HuH-7.5 (cell line): ENCODE measurements around the gene GRIK4.

ENCODE experiments used
- DNase-seq: peaks from one replicate; pipeline ENCODE4 v3.0.0; 2011; ENCODE audit warnings: low spot score

Gene GRIK4

DNA sequence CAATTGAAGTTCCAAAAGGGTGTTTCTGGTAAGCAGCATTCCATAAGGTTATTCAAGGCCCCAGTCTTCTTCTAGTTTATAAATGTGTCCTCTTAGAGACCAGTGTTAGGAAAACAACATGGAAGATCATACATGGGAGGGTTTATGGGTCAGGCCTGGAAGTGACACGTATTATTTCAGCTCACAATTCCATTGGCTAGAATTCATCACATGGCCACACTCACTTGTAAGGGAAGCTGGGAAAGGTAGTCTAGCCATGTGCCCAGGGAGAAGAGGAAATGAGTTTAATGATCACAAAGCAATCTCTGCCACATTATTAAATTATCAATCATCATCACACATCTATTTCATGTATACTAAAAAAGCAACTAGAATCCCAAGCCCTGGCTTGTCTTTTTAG, 330.6 kb downstream of the GRIK4 start:
- DNase-seq: no peak

DNA sequence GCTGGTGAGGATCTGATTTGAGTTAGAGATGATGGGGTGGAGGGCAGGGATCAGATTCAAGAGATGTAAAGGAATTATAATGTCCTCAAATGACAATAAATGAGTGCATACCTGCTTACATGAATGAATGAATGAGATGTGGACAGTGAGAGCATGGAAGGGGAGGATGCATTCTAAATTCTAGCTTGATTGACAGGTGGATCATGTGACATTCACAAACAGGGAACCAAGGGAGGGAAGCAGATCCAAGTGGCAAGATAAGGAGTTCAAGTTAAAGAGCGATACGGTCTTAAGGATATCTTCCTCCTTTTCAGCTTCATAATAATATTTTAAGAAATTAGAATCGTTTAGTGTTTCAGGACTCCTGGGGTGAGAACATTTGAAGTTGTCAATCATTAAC, 341.9 kb downstream of the GRIK4 start:
- no peak for DNase-seq

DNA sequence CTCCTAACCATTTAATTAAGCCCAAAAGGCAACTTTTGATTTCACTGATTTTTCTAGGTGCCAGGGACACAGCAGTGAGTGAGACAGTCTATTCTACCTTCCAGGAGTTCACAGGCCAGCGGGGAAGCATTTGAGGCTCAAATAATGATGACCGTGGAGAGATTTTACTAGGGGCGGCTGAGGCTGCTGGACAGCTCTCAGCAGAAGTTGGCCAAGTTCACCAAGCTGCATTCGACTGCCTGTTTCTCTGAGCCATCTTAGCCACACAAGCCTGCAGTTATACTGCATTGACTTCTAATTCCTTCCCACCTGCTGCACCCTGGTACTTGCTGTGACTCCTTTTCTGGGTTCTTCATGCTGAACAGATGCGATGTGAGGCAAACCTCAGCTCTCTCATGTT, 343.4 kb downstream of the GRIK4 start:
- DNase-seq: no peak

DNA sequence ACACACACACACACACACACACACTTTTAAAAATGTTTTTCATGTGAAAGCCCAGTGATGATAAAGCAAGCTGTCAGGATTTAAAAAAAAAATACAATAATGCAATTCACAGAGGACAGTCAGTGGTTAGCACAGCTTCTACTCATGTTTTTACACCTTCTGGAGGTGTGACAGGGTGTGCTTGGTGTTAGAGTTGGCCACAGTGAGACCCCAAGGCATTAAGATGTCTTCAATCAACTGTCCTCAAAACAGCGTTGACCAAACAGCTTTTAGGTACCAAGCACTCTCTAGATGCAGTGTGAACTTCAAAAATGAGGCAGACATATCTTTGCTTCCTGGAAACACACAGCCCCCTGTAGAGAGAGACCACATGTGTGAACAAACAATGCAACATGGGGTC, 346.0 kb downstream of the GRIK4 start:
- DNase-seq: no peak

DNA sequence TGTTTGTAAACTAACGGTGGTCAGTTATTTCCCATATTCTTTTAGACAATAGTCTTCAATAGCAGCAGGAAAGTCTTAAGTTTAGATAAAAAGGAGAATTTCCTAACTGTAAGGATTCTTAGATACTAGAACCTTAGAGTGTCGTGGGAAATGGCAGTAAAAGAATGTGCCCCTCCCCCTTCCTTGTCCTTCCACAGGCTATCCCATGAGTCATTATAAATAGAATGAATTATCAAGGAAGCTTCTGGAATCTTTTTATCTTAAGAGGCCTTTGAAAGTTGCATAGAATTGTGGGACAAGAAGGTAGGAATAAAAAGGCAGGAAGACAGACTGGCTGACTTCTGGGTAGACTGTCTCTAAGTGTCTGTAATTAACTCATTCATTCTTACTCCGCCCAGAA, 347.2 kb downstream of the GRIK4 start:
- DNase-seq: no peak

DNA sequence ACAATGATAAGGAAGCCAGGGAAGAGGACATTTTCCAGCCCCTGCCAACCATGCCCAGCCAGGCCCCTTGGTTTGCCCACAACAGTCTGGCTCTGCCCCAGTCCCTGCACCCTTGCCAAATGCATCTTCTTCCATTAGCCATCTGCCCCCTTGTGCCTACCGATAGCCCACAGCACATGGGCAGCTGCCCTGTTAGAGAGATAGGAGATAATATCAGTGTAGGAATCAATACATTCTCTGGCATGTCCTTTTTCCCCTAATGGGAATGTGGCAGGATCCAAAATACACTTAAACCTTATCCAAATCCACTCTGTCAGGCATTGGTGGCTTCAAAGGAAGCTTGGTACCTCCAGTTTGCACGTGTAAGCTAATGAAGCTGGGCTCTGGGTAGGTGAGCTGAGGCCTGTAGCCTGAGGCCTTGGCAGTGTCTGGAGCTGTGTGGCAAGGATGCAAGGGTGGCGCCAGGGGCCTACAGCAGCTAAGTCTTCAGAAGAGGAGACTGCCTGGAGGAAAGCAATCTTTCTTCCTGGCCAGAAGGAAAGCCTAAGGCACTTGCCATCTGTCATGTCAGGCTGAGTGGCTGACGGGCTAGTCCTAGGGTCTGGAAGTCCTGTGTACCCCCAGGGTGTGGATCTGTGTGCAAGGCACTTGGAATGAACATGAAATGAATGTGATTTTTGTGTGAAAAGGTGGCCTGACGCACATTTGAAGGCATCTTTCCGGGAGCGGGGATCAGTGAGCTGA, 348.2 kb downstream of the GRIK4 start:
- DNase-seq: no peak

GRCh38 chr11:120863359-120863758, 351.8 kb downstream of the GRIK4 start:
- no peak for DNase-seq

DNA sequence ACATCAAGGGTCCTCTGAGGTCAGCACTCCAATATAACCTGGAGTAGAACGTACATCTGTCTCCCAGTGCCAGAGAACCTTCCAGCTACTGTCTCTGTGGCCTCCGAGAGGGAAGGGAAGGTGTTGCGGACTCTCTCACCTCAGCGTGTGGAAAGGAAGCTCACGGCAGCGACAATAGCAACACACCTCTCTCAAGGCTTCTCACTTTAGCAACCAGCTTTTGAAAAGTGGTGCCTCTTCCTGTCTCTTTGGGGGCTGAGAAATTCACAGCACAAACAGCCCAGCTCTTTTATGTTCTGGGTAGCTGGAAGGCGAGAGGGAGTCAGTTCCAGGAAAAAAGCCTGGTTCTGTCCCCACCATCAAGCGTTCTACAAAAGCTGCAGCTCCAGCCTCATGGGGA, 355.5 kb downstream of the GRIK4 start:
- no peak for DNase-seq

- DNase-seq: no peak
Observed at GRCh38 chr11:120867531-120867930, 356.0 kb downstream of the GRIK4 start.

- no peak for DNase-seq
Observed at GRCh38 chr11:120867988-120868387, 356.4 kb downstream of the GRIK4 start.

DNA sequence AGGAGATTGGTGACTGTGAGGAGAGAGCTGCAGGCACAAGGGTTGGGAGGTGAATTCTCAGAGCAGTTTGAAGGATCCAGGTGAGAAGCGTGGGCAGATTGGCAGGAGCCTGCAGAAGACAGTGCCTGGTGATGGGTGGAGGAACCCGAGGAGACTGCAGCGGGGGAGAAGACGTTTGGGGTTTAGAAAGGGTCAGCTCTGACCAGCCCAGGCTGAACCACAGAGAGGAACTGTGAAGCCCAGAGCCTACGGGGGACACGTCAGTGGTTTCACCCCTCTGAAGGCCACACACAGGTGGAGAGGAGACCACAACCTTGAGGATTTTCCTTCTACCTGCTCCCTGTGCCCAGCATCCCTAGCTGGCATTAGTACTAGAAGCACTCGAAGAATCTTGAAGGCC, 357.5 kb downstream of the GRIK4 start:
- no peak for DNase-seq

DNA sequence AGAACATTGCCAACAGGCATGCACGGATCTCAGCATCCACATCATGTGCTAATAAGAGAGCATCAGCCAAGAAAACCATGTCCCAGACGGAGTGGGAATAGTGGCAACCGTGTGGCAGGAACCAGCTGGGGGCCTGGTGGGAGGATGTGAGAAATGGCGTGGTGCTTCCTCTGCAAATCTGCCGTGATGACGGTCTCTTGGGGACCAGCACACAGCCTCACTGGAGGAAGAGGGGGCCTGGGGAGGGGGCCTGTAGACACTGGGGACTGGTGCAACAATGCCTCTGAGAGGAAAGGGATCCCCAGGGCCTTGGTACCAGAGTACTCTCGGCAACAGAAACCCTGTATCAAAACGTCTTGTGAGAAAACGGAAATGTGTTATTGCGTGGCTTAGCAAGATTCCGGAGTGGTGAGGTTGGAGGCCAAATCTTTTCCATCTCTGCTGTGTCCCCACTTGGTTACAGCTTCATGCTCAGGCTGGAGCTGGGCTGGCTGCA, 358.0 kb downstream of the GRIK4 start:
- no peak for DNase-seq

DNA sequence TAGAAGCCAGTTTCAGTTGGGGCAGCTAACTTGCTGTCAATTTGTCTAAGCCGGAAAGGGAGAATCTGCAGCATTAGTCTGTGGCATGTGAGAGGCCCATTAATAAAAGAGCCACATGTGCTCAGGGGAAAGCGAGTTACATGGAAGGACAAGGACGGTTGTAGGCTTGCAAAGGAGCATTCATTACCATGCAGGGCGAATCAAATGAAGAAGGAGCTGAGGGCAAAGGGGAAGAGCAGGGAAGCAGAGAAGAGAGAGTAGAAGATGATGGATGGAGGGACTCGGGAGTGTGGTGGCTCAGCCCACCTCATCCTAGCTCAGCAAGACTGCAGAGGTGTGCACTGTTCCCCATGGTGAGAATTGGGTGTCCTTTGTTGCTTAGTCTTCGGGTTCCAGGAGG, 359.6 kb downstream of the GRIK4 start:
- no peak for DNase-seq

DNA sequence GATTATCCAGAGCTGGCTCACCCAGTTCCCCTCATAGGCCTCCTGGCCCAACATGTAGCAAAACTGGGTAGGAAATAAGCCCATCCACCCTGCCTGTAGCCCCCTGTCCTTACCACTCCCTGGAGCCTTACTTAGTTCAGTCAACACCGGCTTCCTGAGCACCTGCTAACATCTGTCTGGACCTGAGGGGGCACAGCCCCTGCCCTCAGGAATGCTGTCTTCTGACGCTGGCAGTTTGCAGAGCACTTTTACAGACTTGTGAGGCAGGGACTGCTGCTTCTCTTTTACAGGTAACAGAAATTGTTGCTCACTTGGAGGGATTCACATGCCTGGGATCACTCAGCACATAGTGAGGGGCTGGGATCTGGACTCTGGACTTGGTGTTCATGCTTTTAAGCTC, 360.4 kb downstream of the GRIK4 start:
- no peak for DNase-seq

DNA sequence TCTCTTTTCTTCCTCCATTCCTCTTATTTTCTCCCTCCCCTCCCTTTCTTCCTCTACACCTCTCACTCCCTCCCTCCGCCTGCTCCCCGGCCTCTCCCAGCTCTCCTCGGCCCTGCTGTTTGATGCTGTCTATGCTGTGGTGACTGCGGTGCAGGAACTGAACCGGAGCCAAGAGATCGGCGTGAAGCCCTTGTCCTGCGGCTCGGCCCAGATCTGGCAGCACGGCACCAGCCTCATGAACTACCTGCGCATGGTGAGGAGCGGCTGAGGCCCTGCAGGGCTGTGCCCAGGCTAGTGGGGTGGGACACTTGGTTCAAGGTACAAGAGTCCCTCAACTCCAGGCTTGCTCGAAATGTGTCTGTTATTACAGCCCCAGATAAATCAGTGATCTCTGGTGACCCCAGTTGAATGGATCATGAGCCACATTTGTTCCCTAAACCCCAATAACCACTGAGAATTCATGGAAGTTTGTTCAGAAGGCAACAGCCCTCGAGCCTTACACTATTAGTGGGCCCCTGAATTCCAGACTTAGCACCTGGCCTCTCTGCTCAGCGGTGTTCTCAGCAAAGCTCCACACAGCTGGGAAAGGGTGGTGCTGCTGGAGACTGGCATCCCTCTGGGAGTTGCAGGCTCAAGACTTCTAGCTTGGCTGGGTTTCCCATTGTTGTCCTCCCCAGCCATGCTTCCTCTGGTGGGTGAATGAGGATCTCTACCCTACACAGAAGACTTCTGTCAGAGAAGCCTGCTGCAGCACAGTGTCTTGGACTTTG, 362.6 kb downstream of the GRIK4 start:
- DNase-seq: no peak

- DNase-seq: no peak
Observed at GRCh38 chr11:120875986-120876385, 364.4 kb downstream of the GRIK4 start.

DNA sequence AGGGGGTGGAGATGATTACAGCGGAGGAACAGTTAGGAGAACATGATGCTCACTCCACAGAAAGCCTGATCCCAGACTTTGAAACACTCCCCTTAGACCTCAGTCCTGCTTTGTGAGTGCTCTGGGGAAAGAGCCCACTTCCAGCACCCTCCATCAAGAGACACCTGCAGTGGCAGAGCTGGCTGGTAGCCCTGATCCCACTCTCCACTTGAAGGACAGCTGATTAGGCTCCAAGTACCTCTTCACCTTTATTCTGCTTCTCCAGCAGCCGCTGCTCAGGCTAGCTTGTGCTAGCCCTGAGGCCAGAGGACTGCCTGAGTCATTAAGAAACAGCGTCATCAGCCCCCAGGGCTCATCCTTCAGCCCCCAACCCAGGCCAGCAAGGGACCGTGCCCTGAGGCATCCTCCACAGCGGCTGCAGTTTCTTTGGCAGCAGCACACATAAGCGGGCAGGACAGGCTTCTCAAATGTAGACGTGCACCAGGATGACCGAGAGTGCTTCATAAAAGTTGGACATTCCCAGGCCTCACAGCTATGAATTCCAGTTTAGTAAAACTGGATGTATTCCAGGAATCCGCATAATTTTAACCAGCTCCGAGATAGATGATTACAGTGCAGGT, 366.3 kb downstream of the GRIK4 start:
- no peak for DNase-seq

GRCh38 chr11:120878781-120879180, 367.2 kb downstream of the GRIK4 start:
- DNase-seq: no peak

- DNase-seq: no peak
Observed at GRCh38 chr11:120880498-120881175, 369.1 kb downstream of the GRIK4 start.

GRCh38 chr11:120881596-120881995, 370.0 kb downstream of the GRIK4 start:
- DNase-seq: no peak

GRCh38 chr11:120882175-120882574, 370.6 kb downstream of the GRIK4 start:
- no peak for DNase-seq

DNA sequence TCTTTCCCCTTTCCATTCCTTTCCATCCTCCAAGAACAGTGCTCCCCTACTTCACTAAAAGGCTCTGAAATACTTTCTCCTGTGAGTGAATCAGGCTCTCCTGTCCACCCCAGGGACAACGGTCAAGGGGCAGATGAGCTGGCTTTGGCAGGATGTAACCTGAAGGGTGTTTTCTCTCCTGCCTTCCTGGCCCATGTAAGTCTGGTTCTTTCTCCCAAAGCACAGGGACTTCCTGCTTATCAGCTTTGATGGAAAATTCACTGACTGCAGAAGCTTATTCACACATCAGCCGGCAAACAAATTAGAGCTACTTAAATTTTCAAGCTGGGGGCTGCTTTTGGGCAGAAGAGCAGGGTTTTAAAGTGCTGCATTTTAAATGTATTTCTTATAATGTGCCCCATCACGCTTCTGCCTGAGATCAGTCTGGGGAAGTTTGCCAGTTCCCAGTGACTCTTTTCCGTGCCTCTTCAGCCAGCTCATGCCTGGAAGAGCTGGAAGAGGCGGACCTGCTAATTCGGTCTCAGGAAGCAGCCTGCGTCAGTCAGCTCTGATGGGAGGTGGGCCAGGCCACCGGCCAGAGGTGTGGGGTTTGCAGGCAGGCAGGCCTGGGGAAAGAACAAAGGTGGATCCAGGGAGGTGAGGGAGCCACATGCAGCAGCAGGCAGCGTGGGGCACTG, 372.0 kb downstream of the GRIK4 start:
- no peak for DNase-seq
